Neural cell (in vitro differentiated cells): Measurements from ENCODE around the gene AIPL1. TPM values are rescaled to one million over a fixed set of nuclear protein-coding genes. Genes with fewer than 3 reads are reported as not detected.

Source experiments
- H2AFZ ChIP-seq: fragments of 200-600, 300-800 bp; sonication (generic), shearing (Covaris generic); 2 replicates; pipeline ENCODE4 v1.6.0; 2014; ENCODE audit warnings: low read depth, mild to moderate bottlenecking, antibody characterized with exemption, low read length, moderate library complexity
- H3F3A ChIP-seq: fragments of 200-600 bp; shearing (Covaris generic); 2 replicates; pipeline ENCODE4 v1.6.1; 2016; ENCODE audit warnings: mild to moderate bottlenecking, moderate library complexity, mixed read lengths, antibody characterized with exemption, low read length; ENCODE audit not compliant: insufficient read depth, poor library complexity, severe bottlenecking
- H3K27ac ChIP-seq: fragments of 200-600, 300-800 bp; sonication (generic), shearing (Covaris generic); 2 replicates; pipeline ENCODE4 v1.5.1; 2014; ENCODE audit warnings: mild to moderate bottlenecking, low read length, moderate library complexity
- H3K27me3 ChIP-seq: fragments of 300-800, 200-600 bp; sonication (generic), shearing (Covaris generic); 2 replicates; pipeline ENCODE4 v1.6.0; 2014; ENCODE audit warnings: mild to moderate bottlenecking, low read depth, low read length, moderate library complexity; ENCODE audit not compliant: insufficient read depth
- H3K36me3 ChIP-seq: fragments of 300-800, 200-600 bp; sonication (generic), shearing (Covaris generic); 2 replicates; pipeline ENCODE4 v1.5.1; 2014; ENCODE audit warnings: mild to moderate bottlenecking, antibody characterized with exemption, low read length, moderate library complexity; ENCODE audit not compliant: insufficient read depth
- H3K4me2 ChIP-seq: fragments of 300-800, 200-600 bp; sonication (generic), shearing (Covaris generic); 2 replicates; pipeline ENCODE4 v1.6.0; 2014; ENCODE audit warnings: mild to moderate bottlenecking, low read length
- H3K4me3 ChIP-seq: fragments of 300-800, 200-600 bp; sonication (generic), shearing (Covaris generic); 2 replicates; pipeline ENCODE4 v1.5.1; 2014; ENCODE audit warnings: mild to moderate bottlenecking, low read length, moderate library complexity
- H3K79me2 ChIP-seq: fragments of 200-600 bp; shearing (Covaris generic); replicated peaks from 2 replicates; pipeline ENCODE4 v1.6.0; 2014; ENCODE audit warnings: mild to moderate bottlenecking, low read length, moderate library complexity; ENCODE audit not compliant: insufficient read depth
- H3K9ac ChIP-seq: fragments of 300-800, 200-600 bp; sonication (generic), shearing (Covaris generic); 2 replicates; pipeline ENCODE4 v1.6.1; 2016; ENCODE audit warnings: mild to moderate bottlenecking, low read length, mixed read lengths
- H3K9me2 ChIP-seq: fragments of 200-600 bp; shearing (Covaris generic); 2 replicates; pipeline ENCODE4 v1.6.1; 2016; ENCODE audit warnings: mild to moderate bottlenecking, low read length, mixed read lengths; ENCODE audit not compliant: insufficient read depth
- H3K9me3 ChIP-seq: fragments of 200-600, 300-800 bp; sonication (generic), shearing (Covaris generic); 2 replicates; pipeline ENCODE4 v1.6.1; 2016; ENCODE audit warnings: mild to moderate bottlenecking, mixed run types, low read length, moderate library complexity, mixed read lengths
- H4K20me1 ChIP-seq: fragments of 200-600 bp; shearing (Covaris generic); 2 replicates; pipeline ENCODE4 v1.6.1; 2016; ENCODE audit warnings: mild to moderate bottlenecking, mixed run types; ENCODE audit not compliant: insufficient read depth
- EZH2 ChIP-seq: fragments of 200-600, 300-800 bp; shearing (Covaris generic), sonication (generic); IDR thresholded peaks from 2 replicates; pipeline ENCODE4 v1.6.1; 2014; ENCODE audit warnings: antibody characterized with exemption, low read length, borderline replicate concordance, mild to moderate bottlenecking; ENCODE audit not compliant: insufficient read depth, poor library complexity, severe bottlenecking
- MXI1 ChIP-seq: fragments of 450-650 bp; conservative IDR thresholded peaks from 2 replicates; pipeline ENCODE4 v1.6.1; 2014; ENCODE audit warnings: antibody characterized with exemption, mild to moderate bottlenecking; ENCODE audit not compliant: poor library complexity, severe bottlenecking
- POLR2AphosphoS5 ChIP-seq: IDR thresholded peaks from 2 replicates; pipeline ENCODE4 v1.6.1; 2012
- RAD21 ChIP-seq: fragments of 450-650 bp; conservative IDR thresholded peaks from 2 replicates; pipeline ENCODE4 v1.6.1; 2014; ENCODE audit warnings: antibody characterized with exemption, mild to moderate bottlenecking, moderate library complexity
- polyA plus RNA-seq: library from polyadenylated mRNA; depleted of rRNA; stranded (reverse); fragments of >200 nt; gene quantifications from 2 replicates; pipeline ENCODE4 v1.2.3, GENCODE V29; 2014
- TF ChIP-seq, protein P1 (sequence below): fragments of 450-650 bp; IDR thresholded peaks from 2 replicates; pipeline ENCODE4 v1.5.1; 2014; ENCODE audit warnings: antibody characterized with exemption, mild to moderate bottlenecking, moderate library complexity; ENCODE audit not compliant: poor library complexity, severe bottlenecking
- TF ChIP-seq, protein P2 (sequence below): IDR thresholded peaks from 2 replicates; pipeline ENCODE4 v1.6.1; 2012; ENCODE audit warnings: borderline replicate concordance

Gene AIPL1
- polyA plus RNA-seq, 1 donor from 2014 or later: not detected

DNA sequence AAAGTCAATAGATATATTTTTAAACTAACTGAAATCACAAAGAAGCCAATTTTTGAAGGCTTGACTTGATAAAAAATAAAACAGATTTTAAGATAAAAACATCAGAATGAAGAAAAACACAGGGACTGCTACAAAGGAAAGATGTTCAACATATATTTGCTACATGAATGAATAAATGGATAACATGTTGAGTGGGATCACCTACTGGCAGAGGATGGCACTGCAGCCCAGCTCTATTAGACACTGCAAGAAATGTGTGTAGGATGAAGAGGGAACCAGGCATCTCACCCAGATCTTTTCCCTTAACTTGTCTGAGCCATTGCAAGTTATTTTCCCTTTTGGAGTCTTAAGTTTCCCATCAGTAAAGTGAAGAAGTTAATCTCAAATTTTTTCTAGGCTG is 4.2 kb downstream of the AIPL1 start (continued):
- TF ChIP-seq MXI1 (no peak), POLR2AphosphoS5 (no peak)

DNA sequence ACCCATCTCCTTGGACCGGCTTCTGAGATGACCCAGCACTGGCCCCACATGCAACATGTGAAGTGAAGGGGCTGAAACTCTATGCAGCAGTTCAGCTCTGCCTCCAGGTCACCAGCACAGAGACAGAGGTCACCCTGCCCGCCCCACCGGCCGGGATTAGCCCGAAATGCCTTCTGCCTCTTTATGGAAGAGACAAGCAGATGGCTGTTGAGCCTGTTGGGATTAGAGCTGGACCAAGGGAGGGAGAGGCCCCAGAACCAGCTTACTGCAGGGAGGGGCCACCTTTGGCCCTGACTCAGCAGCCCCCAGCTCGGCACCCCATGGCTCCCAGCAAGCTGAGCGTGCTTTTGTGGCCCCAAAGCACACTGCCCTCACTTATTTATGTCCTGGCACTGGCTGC is 5.7 kb downstream of the AIPL1 start:
- Histone ChIP-seq H3K79me2 (no peaks in the 10 kb centered on the region), H3K36me3 (no peaks in the 10 kb centered on the region), H3K4me3 (no peak overlapping the region), H4K20me1 (no peaks in the 10 kb centered on the region), H3K9ac (no peak overlapping the region), H3K9me2 (no peaks in the 10 kb centered on the region), H3K9me3 (no peaks in the 10 kb centered on the region), H3K27me3 (no peaks in the 10 kb centered on the region), H2AFZ (no peak overlapping the region), H3K4me2 (no peak overlapping the region), H3F3A (no peaks in the 10 kb centered on the region), H3K27ac (no peak overlapping the region)
- TF ChIP-seq RAD21 (no peak), MXI1 (no peak), POLR2AphosphoS5 (no peak)
- TF ChIP-seq, protein P1, sequence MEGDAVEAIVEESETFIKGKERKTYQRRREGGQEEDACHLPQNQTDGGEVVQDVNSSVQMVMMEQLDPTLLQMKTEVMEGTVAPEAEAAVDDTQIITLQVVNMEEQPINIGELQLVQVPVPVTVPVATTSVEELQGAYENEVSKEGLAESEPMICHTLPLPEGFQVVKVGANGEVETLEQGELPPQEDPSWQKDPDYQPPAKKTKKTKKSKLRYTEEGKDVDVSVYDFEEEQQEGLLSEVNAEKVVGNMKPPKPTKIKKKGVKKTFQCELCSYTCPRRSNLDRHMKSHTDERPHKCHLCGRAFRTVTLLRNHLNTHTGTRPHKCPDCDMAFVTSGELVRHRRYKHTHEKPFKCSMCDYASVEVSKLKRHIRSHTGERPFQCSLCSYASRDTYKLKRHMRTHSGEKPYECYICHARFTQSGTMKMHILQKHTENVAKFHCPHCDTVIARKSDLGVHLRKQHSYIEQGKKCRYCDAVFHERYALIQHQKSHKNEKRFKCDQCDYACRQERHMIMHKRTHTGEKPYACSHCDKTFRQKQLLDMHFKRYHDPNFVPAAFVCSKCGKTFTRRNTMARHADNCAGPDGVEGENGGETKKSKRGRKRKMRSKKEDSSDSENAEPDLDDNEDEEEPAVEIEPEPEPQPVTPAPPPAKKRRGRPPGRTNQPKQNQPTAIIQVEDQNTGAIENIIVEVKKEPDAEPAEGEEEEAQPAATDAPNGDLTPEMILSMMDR: no peak

DNA sequence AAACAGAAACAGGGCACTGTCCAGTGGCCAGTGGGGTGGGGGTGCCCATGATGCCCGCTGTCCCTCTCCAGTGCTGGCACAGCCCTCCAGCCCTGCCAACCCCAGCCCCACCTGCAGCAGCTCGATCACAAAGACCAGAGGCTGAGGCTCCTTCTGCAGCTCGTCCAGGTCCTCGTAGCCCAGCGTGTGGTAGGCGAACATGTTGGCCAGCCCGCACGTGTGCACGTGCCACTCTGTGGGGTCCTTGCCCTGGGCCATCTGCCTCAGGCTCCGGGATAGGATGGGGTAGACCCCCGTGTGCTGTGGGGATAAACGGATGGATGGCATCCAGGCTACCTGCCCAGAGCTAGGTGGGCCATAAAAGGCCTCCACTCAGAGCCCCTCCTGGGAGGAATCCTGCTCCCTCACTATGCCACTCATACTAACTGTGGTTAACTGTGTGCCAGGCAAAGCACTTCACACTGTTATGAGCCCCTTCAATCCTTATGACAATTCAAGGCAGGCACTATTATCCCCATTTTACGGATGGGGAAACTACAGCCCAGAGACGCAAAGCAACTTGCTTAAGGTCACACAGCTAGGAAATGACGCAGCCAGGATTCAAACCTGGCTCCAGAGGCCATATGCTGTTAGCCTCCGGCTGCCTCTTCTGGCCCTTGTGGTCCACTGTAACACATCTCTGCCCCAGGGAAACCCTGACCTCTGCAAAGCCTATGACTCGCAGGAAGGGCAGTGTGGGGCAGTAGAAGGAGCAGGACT is 6.5 kb downstream of the AIPL1 start:
- no peak overlapping the region for H3K9ac ChIP-seq
- no peaks in the 10 kb centered on the region for H3K36me3 ChIP-seq
- TF ChIP-seq MXI1 (no peak), EZH2 (no peak), RAD21 (no peak)
- TF ChIP-seq, protein P2, sequence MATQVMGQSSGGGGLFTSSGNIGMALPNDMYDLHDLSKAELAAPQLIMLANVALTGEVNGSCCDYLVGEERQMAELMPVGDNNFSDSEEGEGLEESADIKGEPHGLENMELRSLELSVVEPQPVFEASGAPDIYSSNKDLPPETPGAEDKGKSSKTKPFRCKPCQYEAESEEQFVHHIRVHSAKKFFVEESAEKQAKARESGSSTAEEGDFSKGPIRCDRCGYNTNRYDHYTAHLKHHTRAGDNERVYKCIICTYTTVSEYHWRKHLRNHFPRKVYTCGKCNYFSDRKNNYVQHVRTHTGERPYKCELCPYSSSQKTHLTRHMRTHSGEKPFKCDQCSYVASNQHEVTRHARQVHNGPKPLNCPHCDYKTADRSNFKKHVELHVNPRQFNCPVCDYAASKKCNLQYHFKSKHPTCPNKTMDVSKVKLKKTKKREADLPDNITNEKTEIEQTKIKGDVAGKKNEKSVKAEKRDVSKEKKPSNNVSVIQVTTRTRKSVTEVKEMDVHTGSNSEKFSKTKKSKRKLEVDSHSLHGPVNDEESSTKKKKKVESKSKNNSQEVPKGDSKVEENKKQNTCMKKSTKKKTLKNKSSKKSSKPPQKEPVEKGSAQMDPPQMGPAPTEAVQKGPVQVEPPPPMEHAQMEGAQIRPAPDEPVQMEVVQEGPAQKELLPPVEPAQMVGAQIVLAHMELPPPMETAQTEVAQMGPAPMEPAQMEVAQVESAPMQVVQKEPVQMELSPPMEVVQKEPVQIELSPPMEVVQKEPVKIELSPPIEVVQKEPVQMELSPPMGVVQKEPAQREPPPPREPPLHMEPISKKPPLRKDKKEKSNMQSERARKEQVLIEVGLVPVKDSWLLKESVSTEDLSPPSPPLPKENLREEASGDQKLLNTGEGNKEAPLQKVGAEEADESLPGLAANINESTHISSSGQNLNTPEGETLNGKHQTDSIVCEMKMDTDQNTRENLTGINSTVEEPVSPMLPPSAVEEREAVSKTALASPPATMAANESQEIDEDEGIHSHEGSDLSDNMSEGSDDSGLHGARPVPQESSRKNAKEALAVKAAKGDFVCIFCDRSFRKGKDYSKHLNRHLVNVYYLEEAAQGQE: no peak
- TF ChIP-seq, protein P1: no peak
- H3K4me3 ChIP-seq: no peak overlapping the region
- H3K4me2 ChIP-seq: no peak overlapping the region
- no peaks in the 10 kb centered on the region for H3K79me2 ChIP-seq
- no peaks in the 10 kb centered on the region for H3F3A ChIP-seq
- no peaks in the 10 kb centered on the region for H3K9me2 ChIP-seq
- no peak overlapping the region for H2AFZ ChIP-seq
- H3K9me3 ChIP-seq: no peaks in the 10 kb centered on the region
- H3K27ac ChIP-seq: no peak overlapping the region
- no peaks in the 10 kb centered on the region for H4K20me1 ChIP-seq
- no peaks in the 10 kb centered on the region for H3K27me3 ChIP-seq
